MM.1S (cell line): ENCODE measurements around the gene WDR91.

Experiments
- EZH2 ChIP-seq: fragments of 300-600 bp; sonication (generic); optimal IDR thresholded peaks from 2 replicates; pipeline ENCODE3; 2017; ENCODE audit warnings: low read depth, mild to moderate bottlenecking, antibody characterized with exemption, low read length, mixed read lengths
- EZH2phosphoT487 ChIP-seq: fragments of 300-600 bp; sonication (generic); IDR thresholded peaks from 2 replicates; pipeline ENCODE4 v1.6.1; 2018; ENCODE audit warnings: antibody characterized with exemption, low read length
- TF ChIP-seq, protein P1 (sequence below): fragments of 300-600 bp; sonication (generic); IDR thresholded peaks from 2 replicates; pipeline ENCODE4 v1.5.1; 2016; ENCODE audit warnings: antibody characterized with exemption, low read length, mixed read lengths

DNA sequence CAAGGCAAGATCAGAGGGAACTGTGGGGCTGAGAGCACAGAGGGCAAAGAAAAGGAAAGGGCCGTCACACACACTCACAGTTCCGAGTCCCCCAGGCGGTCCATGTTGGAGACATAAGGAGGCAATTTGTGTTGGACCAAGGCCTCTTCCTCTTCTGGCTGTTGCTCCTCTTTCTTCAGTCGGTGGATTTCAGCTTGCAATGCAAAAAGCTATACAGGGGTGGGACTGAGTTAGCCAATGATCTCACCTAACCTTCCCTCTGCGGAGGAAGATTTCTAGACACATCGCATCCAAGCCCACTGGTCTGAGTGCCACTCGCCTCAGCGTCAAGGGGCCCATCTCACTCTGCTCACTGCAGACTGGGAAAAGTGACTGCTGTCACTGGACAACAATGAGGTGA lies 5.5 kb downstream of the WDR91 start:
- TF ChIP-seq, protein P1, sequence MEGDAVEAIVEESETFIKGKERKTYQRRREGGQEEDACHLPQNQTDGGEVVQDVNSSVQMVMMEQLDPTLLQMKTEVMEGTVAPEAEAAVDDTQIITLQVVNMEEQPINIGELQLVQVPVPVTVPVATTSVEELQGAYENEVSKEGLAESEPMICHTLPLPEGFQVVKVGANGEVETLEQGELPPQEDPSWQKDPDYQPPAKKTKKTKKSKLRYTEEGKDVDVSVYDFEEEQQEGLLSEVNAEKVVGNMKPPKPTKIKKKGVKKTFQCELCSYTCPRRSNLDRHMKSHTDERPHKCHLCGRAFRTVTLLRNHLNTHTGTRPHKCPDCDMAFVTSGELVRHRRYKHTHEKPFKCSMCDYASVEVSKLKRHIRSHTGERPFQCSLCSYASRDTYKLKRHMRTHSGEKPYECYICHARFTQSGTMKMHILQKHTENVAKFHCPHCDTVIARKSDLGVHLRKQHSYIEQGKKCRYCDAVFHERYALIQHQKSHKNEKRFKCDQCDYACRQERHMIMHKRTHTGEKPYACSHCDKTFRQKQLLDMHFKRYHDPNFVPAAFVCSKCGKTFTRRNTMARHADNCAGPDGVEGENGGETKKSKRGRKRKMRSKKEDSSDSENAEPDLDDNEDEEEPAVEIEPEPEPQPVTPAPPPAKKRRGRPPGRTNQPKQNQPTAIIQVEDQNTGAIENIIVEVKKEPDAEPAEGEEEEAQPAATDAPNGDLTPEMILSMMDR: no peak
- TF ChIP-seq EZH2 (no peak), EZH2phosphoT487 (no peak)
